SK-N-MC (cell line): ENCODE results near the gene PPARG.

Experiments
- DNase-seq: peaks from one replicate; pipeline ENCODE4 v3.0.0-alpha.2; 2011; ENCODE audit warnings: low read depth, low spot score
- H3K27ac ChIP-seq: fragments of 200-600 bp; sonication (generic); 2 replicates; pipeline ENCODE4 v1.5.1; 2016; ENCODE audit warnings: mixed run types
- H3K36me3 ChIP-seq: fragments of 200-600 bp; sonication (generic); 2 replicates; pipeline ENCODE4 v1.6.1; 2017; ENCODE audit warnings: antibody characterized with exemption, low read length, mixed read lengths; ENCODE audit not compliant: insufficient read depth
- H3K4me3 ChIP-seq: fragments of 200-600 bp; sonication (generic); 2 replicates; pipeline ENCODE4 v1.5.1; 2016
- H3K9ac ChIP-seq: fragments of 200-600 bp; sonication (generic); 2 replicates; pipeline ENCODE4 v1.8.0; 2017; ENCODE audit warnings: mixed run types, mixed read lengths; ENCODE audit not compliant: insufficient read length
- H3K9me3 ChIP-seq: fragments of 200-600 bp; sonication (generic); 2 replicates; pipeline ENCODE4 v1.6.1; 2017; ENCODE audit warnings: low read depth, mild to moderate bottlenecking, antibody characterized with exemption, low read length, moderate library complexity, mixed read lengths
- EZH2 ChIP-seq: fragments of 200-600 bp; sonication (generic); IDR thresholded peaks from one replicate; pipeline ENCODE4 v1.6.1; 2017; ENCODE audit warnings: antibody characterized with exemption
- FOXP2 ChIP-seq: optimal IDR thresholded peaks from 2 replicates; pipeline ENCODE3; 2011; ENCODE audit warnings: mild to moderate bottlenecking, moderate library complexity; ENCODE audit not compliant: insufficient read depth; ENCODE audit errors: extremely low read length, control extremely low read depth
- POLR2AphosphoS5 ChIP-seq: IDR thresholded peaks from 2 replicates; pipeline ENCODE4 v1.6.1; 2012; ENCODE audit warnings: mild to moderate bottlenecking, low read depth, low read length, borderline replicate concordance

PPARG gene

GRCh38 chr3:12328132-12328836 lies 39.4 kb downstream of the PPARG start:
- Histone ChIP-seq H3K27ac (no peak overlapping the region), H3K36me3 (no peaks in the 10 kb centered on the region), H3K9me3 (no peaks in the 10 kb centered on the region), H3K4me3 (no peak overlapping the region), H3K9ac (no peak overlapping the region)
- TF ChIP-seq POLR2AphosphoS5 (no peak), EZH2 (no peak), FOXP2 (no peak)
- no peak for DNase-seq

DNA sequence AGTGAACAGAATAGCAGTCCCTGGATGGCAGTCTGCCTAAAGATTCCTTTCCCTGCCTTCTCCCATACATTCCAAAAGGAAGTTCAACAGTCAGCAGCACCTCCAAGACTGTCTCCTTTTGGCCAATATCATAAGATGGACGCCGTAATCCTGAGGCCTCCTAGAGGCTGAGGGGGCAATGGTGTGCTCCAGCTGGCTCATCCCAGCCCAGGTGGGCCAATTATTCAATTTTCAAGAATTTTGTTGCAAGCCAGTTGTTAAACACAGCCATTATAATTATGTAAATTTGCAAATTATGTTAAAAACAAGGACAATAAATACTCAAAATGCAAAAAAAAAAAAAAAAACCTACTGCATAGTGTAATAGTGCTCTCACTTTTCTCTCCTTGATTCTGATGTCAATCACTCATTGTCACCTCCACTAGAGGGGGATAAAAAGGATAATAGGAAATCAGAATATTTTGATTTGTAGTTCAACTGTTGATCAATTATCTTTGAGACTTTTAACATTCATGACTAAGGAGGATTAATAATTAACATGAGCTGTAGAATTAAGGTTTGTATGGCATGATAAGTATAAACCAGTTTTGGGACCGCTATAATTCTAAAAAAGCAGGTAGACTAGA lies 40.1 kb downstream of the PPARG start:
- no peak overlapping the region for H3K27ac ChIP-seq
- H3K36me3 ChIP-seq = no peaks in the 10 kb centered on the region
- TF ChIP-seq FOXP2 (no peak), POLR2AphosphoS5 (no peak), EZH2 (no peak)
- H3K4me3 ChIP-seq = no peak overlapping the region
- H3K9ac ChIP-seq = no peak overlapping the region
- no peaks in the 10 kb centered on the region for H3K9me3 ChIP-seq
- no peak for DNase-seq

- Histone ChIP-seq H3K4me3 (no peak overlapping the region), H3K9me3 (no peaks in the 10 kb centered on the region), H3K9ac (no peak overlapping the region), H3K36me3 (no peaks in the 10 kb centered on the region), H3K27ac (no peak overlapping the region)
- TF ChIP-seq FOXP2 = no peak
- no peak for TF ChIP-seq POLR2AphosphoS5
- TF ChIP-seq EZH2 = no peak
- DNase-seq = no peak
Observed at GRCh38 chr3:12334786-12335185, 45.9 kb downstream of the PPARG start.

GRCh38 chr3:12335421-12335820 lies 46.6 kb downstream of the PPARG start:
- Histone ChIP-seq H3K36me3 (no peaks in the 10 kb centered on the region), H3K9ac (no peak overlapping the region), H3K27ac (no peak overlapping the region), H3K9me3 (no peaks in the 10 kb centered on the region), H3K4me3 (no peak overlapping the region)
- no peak for TF ChIP-seq POLR2AphosphoS5
- TF ChIP-seq EZH2 = no peak
- TF ChIP-seq FOXP2 = no peak
- DNase-seq = no peak

- Histone ChIP-seq H3K36me3 (no peaks in the 10 kb centered on the region), H3K9me3 (no peaks in the 10 kb centered on the region), H3K9ac (no peak overlapping the region), H3K4me3 (no peak overlapping the region), H3K27ac (no peak overlapping the region)
- TF ChIP-seq POLR2AphosphoS5 (no peak), FOXP2 (no peak), EZH2 (no peak)
- DNase-seq = no peak
Observed at GRCh38 chr3:12336099-12336498, 47.2 kb downstream of the PPARG start.

- Histone ChIP-seq H3K4me3 (no peak overlapping the region), H3K9ac (no peak overlapping the region), H3K27ac (no peak overlapping the region), H3K9me3 (no peaks in the 10 kb centered on the region), H3K36me3 (no peaks in the 10 kb centered on the region)
- no peak for TF ChIP-seq FOXP2
- no peak for TF ChIP-seq POLR2AphosphoS5
- no peak for TF ChIP-seq EZH2
- no peak for DNase-seq
Observed at GRCh38 chr3:12338595-12339546, 50.0 kb downstream of the PPARG start.

DNA sequence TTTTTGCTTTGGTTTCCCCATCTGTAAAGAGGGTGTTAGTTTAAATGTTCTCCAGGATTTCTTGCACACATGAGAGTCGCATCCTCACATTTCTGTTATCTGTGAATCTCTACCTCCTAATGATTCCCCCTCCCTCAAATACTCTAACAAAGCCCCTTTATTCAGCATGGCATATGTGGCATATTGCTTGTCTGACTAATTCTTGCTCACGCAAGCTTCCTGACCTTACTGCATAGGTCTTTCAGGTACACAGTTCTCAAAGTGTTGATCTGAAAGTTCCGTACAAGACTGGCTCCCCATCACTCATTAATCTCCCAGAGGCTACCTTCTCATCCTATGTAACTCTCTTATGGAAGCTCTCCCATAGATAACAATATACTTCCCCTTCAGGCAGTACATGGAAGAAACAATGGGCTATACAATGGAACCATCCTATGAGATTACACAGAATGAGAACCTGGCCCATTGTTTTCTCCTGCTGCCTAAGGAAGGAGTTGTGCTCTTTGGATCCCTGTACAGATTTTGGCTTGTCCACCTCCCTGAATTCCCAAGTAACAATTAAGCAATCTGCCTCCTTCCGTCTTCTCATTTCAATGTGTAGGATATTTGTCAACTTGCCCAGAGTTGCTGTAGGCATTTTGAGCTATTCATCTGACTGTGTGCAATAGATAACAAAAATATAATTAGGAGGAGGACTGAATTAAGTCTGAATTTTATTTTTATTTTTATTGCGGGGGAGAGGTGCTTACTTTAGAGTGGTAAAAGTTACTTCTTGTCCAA lies 51.0 kb downstream of the PPARG start:
- Histone ChIP-seq H3K36me3 (no peaks in the 10 kb centered on the region), H3K4me3 (no peak overlapping the region), H3K9me3 (no peaks in the 10 kb centered on the region), H3K9ac (no peak overlapping the region), H3K27ac (no peak overlapping the region)
- no peak for TF ChIP-seq EZH2
- TF ChIP-seq POLR2AphosphoS5 = no peak
- no peak for TF ChIP-seq FOXP2
- no peak for DNase-seq
